ENCODE results near the gene ATP10D. TPM values are rescaled to one million over a fixed set of nuclear protein-coding genes. Genes with fewer than 3 reads are reported as not detected.
"Not testable (repeated sequence)": the region's sequence is repeated elsewhere in the genome, so short reads cannot be mapped to it uniquely, and the experiment has no call there.

ATP10D gene
- total RNA-seq, 1 experiment from 2014 or later = 3.8 TPM

- H3K27me3 Mint-ChIP-seq (ENCODE audit: low read depth) = no peaks in the 10 kb centered on the region
- no peak overlapping the region for H2BK20ac ChIP-seq (ENCODE audit: low read depth, low read length, poor library complexity, severe bottlenecking)
- H3K27ac ChIP-seq (ENCODE audit: insufficient read length, low read depth, low read length) = no peak overlapping the region
- no peak overlapping the region for H2AK5ac ChIP-seq (ENCODE audit: insufficient read length, low read length)
- H3K4me1 ChIP-seq (ENCODE audit: insufficient read depth, low read length) = no peaks in the 10 kb centered on the region
- H3K4ac ChIP-seq (ENCODE audit: low read depth, low read length) = no peak overlapping the region
- H3K4me1 Mint-ChIP-seq = no peaks in the 10 kb centered on the region
- no peak overlapping the region for H3K4me2 ChIP-seq (ENCODE audit: insufficient read depth, insufficient read length, low read length)
- no peaks in the 10 kb centered on the region; a peak in 2 of 7 replicates for H3K36me3 Mint-ChIP-seq (ENCODE audit: insufficient read depth in 1 of 3, low read depth in 3 of 3)
- H3K79me2 ChIP-seq (ENCODE audit: insufficient read depth, low read length) = no peaks in the 10 kb centered on the region
- no CpG with 5 or more reads among the region's 2 CpGs for WGBS (ENCODE audit: extremely low coverage, insufficient read length, low lambda C conversion rate)
- no peak overlapping the region for H3K4me3 Mint-ChIP-seq
- H2BK120ac ChIP-seq (ENCODE audit: low read depth, low read length, poor library complexity, severe bottlenecking) = no peak overlapping the region
- no peak overlapping the region for H3K9ac ChIP-seq (ENCODE audit: extremely low read depth, insufficient read length, low read length)
- no peak overlapping the region for H2BK5ac ChIP-seq (ENCODE audit: insufficient read length, low read length)
- H4K91ac ChIP-seq (ENCODE audit: insufficient read length, low read depth, low read length) = no peak overlapping the region
- no peak overlapping the region for H3K23ac ChIP-seq (ENCODE audit: insufficient read length, low read depth, low read length)
- H3K23me2 ChIP-seq (ENCODE audit: insufficient read length, low read depth, low read length, poor library complexity, severe bottlenecking) = no peaks in the 10 kb centered on the region
- H3K79me1 ChIP-seq (ENCODE audit: insufficient read depth, low read depth, low read length, poor library complexity, severe bottlenecking) = no peaks in the 10 kb centered on the region
- no peaks in the 10 kb centered on the region for H3K27me3 ChIP-seq (ENCODE audit: insufficient read depth, low read length)
- H2BK15ac ChIP-seq (ENCODE audit: low read depth, low read length) = no peak overlapping the region
- peaks cover 0 to 3% of the 10 kb centered on the region in 2 experiments; a peak in 2 of 5 replicates for H3K9me3 Mint-ChIP-seq
- no peak for TF ChIP-seq CTCF (conservative IDR thresholded peaks at IDR 0.05)
- no peak overlapping the region for H3K14ac ChIP-seq (ENCODE audit: insufficient read depth, low read length)
- H4K20me1 ChIP-seq (ENCODE audit: control insufficient read depth, insufficient read depth, insufficient read length) = no peaks in the 10 kb centered on the region
- no peak overlapping the region for H3K18ac ChIP-seq (ENCODE audit: insufficient read length, low read depth, low read length)
- H4K8ac ChIP-seq (replicated peaks; ENCODE audit: insufficient read length, low read depth, low read length) = no peak overlapping the region
- no peak for DNase-seq
- H4K5ac ChIP-seq (ENCODE audit: insufficient read length, low read depth, low read length) = no peak overlapping the region
- no peak overlapping the region for H3T11ph ChIP-seq (ENCODE audit: low read length)
- H3K56ac ChIP-seq (ENCODE audit: insufficient read length, low read depth, low read length) = no peak overlapping the region
- H3K27ac Mint-ChIP-seq = no peak overlapping the region
- no peaks in the 10 kb centered on the region for H3K9me3 ChIP-seq (ENCODE audit: control insufficient read depth, low read depth, low read length)
- H2AFZ ChIP-seq (ENCODE audit: low read length) = no peak overlapping the region
- no peak overlapping the region for H2BK12ac ChIP-seq (ENCODE audit: insufficient read length, low read depth, low read length)
Measured at GRCh38 chr4:47553329-47554125, 68.5 kb downstream of the ATP10D start.

GRCh38 chr4:47555920-47556319, 70.8 kb downstream of the ATP10D start:
- not testable (repeated sequence) for H4K20me1 ChIP-seq (ENCODE audit: control insufficient read depth, insufficient read depth, insufficient read length); H3K4me3 Mint-ChIP-seq; H3K23me2 ChIP-seq (ENCODE audit: insufficient read length, low read depth, low read length, poor library complexity, severe bottlenecking); H3K4me2 ChIP-seq (ENCODE audit: insufficient read depth, insufficient read length, low read length); H3K56ac ChIP-seq (ENCODE audit: insufficient read length, low read depth, low read length); H3K9me3 ChIP-seq (ENCODE audit: control insufficient read depth, low read depth, low read length); H3K23ac ChIP-seq (ENCODE audit: insufficient read length, low read depth, low read length); H2BK15ac ChIP-seq (ENCODE audit: low read depth, low read length); H3K79me2 ChIP-seq (ENCODE audit: insufficient read depth, low read length); H3T11ph ChIP-seq (ENCODE audit: low read length); H3K27ac ChIP-seq (ENCODE audit: insufficient read length, low read depth, low read length); H3K4me1 Mint-ChIP-seq; H3K27me3 Mint-ChIP-seq (ENCODE audit: low read depth); DNase-seq; H2BK20ac ChIP-seq (ENCODE audit: low read depth, low read length, poor library complexity, severe bottlenecking); H3K79me1 ChIP-seq (ENCODE audit: insufficient read depth, low read depth, low read length, poor library complexity, severe bottlenecking); H2AFZ ChIP-seq (ENCODE audit: low read length); H3K9me3 Mint-ChIP-seq; H3K27ac Mint-ChIP-seq; H3K27me3 ChIP-seq (ENCODE audit: insufficient read depth, low read length); H3K4me1 ChIP-seq (ENCODE audit: insufficient read depth, low read length); H3K14ac ChIP-seq (ENCODE audit: insufficient read depth, low read length); H4K5ac ChIP-seq (ENCODE audit: insufficient read length, low read depth, low read length); H3K9ac ChIP-seq (ENCODE audit: extremely low read depth, insufficient read length, low read length); H3K4ac ChIP-seq (ENCODE audit: low read depth, low read length); H2AK5ac ChIP-seq (ENCODE audit: insufficient read length, low read length); H4K91ac ChIP-seq (ENCODE audit: insufficient read length, low read depth, low read length); H2BK120ac ChIP-seq (ENCODE audit: low read depth, low read length, poor library complexity, severe bottlenecking); H3K36me3 Mint-ChIP-seq (ENCODE audit: insufficient read depth in 1 of 3, low read depth in 3 of 3); H2BK12ac ChIP-seq (ENCODE audit: insufficient read length, low read depth, low read length); H4K8ac ChIP-seq (replicated peaks; ENCODE audit: insufficient read length, low read depth, low read length); H3K18ac ChIP-seq (ENCODE audit: insufficient read length, low read depth, low read length); H2BK5ac ChIP-seq (ENCODE audit: insufficient read length, low read length)
- no CpG with 5 or more reads among the region's 3 CpGs for WGBS (ENCODE audit: extremely low coverage, insufficient read length, low lambda C conversion rate)
